ENCODE results near the gene ANKRD55. TPM values are rescaled to one million over a fixed set of nuclear protein-coding genes. Genes with fewer than 3 reads are reported as not detected.
A peak's percentile ranks its signal among the peaks of the same experiment; 100 is the strongest.

ANKRD55 gene
- total RNA-seq, 1 donor from 2014 or later, result not detected

DNA sequence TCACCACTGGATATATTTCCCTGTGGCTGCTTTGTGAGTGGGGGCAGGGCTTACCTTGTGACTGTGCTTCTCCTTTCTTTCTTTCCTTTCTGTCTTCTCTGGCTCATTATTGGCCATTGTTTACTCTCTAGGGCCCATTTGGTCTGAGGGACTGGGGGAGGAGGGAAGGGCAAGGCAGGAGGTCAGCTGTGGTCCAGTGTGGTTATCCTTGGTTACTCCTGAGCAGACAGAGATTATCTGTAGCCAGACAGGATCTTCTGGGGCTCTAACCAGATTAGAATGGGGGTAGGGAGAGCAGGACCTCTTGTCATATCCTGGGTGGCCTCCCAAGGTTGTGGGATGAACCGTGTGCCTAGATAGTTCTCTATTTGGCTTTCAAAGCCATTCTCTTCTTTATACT is 71.2 kb downstream of the ANKRD55 start:
- H3K27ac Mint-ChIP-seq, result no peak overlapping the region

DNA sequence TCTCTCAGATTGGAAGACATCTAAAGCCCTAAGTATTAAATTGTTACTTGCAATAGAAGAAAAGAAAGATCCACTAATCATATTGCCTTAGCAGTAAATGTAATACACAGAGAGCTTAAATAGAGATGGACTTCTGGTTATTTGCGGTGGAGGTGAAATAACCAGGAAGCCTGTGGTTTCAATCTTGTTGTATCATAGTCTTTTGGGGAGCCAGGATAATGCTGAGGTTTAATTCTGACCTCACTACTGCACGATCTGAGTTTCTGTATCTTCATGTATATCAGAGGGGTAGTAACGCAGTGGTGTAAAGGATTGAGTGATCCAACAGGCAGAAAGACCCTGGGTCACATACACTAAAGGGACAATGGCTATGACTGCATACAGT is 71.7 kb downstream of the ANKRD55 start:
- Mint-ChIP-seq H3K4me1 (peaks cover 43% of the 10 kb centered on the region), H3K9me3 (no peaks in the 10 kb centered on the region), H3K4me3 (no peak overlapping the region), H3K27me3 (ENCODE audit: insufficient read depth, low read depth) (peaks cover 9% of the 10 kb centered on the region), H3K36me3 (no peaks in the 10 kb centered on the region), H3K27ac (no peak overlapping the region)
- Histone ChIP-seq H4K20me1 (ENCODE audit: low read depth) (no peaks in the 10 kb centered on the region), H3K4me3 (no peak overlapping the region), H3K27me3 (no peaks in the 10 kb centered on the region), H3K4me1 (peaks cover 17% of the 10 kb centered on the region), H3K36me3 (no peaks in the 10 kb centered on the region), H3K27ac (no peak overlapping the region), H2AFZ (replicated peaks) (no peak overlapping the region), H3K4me2 (peak overlapping the region; percentile 32), H3K79me2 (ENCODE audit: low read depth) (no peaks in the 10 kb centered on the region), H3K9me3 (ENCODE audit: low read depth) (no peaks in the 10 kb centered on the region), H3F3A (ENCODE audit: low read depth) (no peaks in the 10 kb centered on the region), H3K9ac (no peak overlapping the region)
- no peak for DNase-seq (ENCODE audit: low spot score)
- TF ChIP-seq CTCF (IDR thresholded peaks at IDR 0.05) (no peak), EZH2phosphoT487 (IDR thresholded peaks at IDR 0.05) (no peak), EZH2 (IDR thresholded peaks at IDR 0.05) (no peak)

More for the DNA sequence above, 71.2 kb downstream of the ANKRD55 start:
- Histone ChIP-seq H3K4me2 (peak overlapping the region; percentile 32), H3K9ac (no peak overlapping the region), H3K27me3 (no peaks in the 10 kb centered on the region), H3F3A (ENCODE audit: low read depth) (no peaks in the 10 kb centered on the region), H3K36me3 (no peaks in the 10 kb centered on the region), H3K4me3 (no peak overlapping the region), H3K4me1 (peaks cover 17% of the 10 kb centered on the region), H3K79me2 (ENCODE audit: low read depth) (no peaks in the 10 kb centered on the region), H2AFZ (replicated peaks) (no peak overlapping the region), H3K27ac (no peak overlapping the region), H4K20me1 (ENCODE audit: low read depth) (no peaks in the 10 kb centered on the region), H3K9me3 (ENCODE audit: low read depth) (no peaks in the 10 kb centered on the region)
- TF ChIP-seq EZH2phosphoT487 (IDR thresholded peaks at IDR 0.05), result no peak
- DNase-seq (ENCODE audit: low spot score), result peak; percentile 8
- no peaks in the 10 kb centered on the region for H3K36me3 Mint-ChIP-seq
- no peaks in the 10 kb centered on the region for H3K9me3 Mint-ChIP-seq
- H3K4me1 Mint-ChIP-seq, result peaks cover 38% of the 10 kb centered on the region
- H3K27me3 Mint-ChIP-seq (ENCODE audit: insufficient read depth, low read depth), result peaks cover 9% of the 10 kb centered on the region
- no peak overlapping the region for H3K4me3 Mint-ChIP-seq

DNA sequence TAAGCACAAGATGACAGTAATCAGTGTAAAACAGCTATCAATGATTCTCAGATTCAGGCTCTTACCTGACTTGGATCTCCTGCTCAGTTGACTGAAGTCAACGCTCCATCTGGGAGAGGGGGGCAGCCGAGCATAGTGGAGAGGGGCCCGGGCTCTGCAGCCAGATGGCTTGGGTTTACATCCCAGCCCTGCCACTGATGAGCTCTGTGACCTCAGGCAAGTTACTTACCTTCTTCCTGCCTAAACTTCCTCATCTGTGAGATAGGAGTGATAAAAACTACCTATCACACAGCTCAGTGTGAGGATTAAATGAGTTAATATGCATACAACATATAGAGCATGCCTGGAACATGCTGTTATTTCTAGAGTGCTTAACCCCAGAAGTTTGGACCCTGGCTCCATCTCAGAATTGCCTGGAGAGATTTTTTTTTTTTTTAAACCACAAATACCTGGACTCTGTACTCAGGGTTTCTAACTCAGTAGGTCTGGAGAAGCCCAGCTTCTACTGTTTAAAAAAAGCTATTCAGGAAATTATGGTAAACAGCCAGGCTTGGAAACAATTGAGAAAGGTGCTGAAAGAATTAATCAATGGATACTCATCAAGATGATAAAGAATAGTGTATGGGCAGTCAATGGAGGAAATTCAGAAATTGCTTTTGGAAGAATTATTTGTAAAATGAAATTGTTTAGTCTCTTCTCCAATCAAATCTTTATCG is 72.2 kb downstream of the ANKRD55 start:
- TF ChIP-seq EZH2phosphoT487 (IDR thresholded peaks at IDR 0.05) (no peak), EZH2 (IDR thresholded peaks at IDR 0.05) (no peak), CTCF (IDR thresholded peaks at IDR 0.05) (no peak)
- H2AFZ ChIP-seq (replicated peaks), result no peak overlapping the region
- no peaks in the 10 kb centered on the region for H3K36me3 ChIP-seq
- Mint-ChIP-seq H3K9me3 (no peaks in the 10 kb centered on the region), H3K27me3 (ENCODE audit: insufficient read depth, low read depth) (peaks cover 11% of the 10 kb centered on the region), H3K27ac (no peak overlapping the region), H3K36me3 (no peaks in the 10 kb centered on the region), H3K4me1 (peaks cover 46% of the 10 kb centered on the region), H3K4me3 (no peak overlapping the region)
- H3K9me3 ChIP-seq (ENCODE audit: low read depth), result no peaks in the 10 kb centered on the region
- no peak overlapping the region for H3K4me3 ChIP-seq
- H3F3A ChIP-seq (ENCODE audit: low read depth), result no peaks in the 10 kb centered on the region
- no peak overlapping the region for H3K27ac ChIP-seq
- H3K27me3 ChIP-seq, result no peaks in the 10 kb centered on the region
- H3K4me1 ChIP-seq, result peaks cover 17% of the 10 kb centered on the region
- H4K20me1 ChIP-seq (ENCODE audit: low read depth), result no peaks in the 10 kb centered on the region
- H3K9ac ChIP-seq, result no peak overlapping the region
- DNase-seq (ENCODE audit: low spot score), result no peak
- no peak overlapping the region for H3K4me2 ChIP-seq
- no peaks in the 10 kb centered on the region for H3K79me2 ChIP-seq (ENCODE audit: low read depth)

DNA sequence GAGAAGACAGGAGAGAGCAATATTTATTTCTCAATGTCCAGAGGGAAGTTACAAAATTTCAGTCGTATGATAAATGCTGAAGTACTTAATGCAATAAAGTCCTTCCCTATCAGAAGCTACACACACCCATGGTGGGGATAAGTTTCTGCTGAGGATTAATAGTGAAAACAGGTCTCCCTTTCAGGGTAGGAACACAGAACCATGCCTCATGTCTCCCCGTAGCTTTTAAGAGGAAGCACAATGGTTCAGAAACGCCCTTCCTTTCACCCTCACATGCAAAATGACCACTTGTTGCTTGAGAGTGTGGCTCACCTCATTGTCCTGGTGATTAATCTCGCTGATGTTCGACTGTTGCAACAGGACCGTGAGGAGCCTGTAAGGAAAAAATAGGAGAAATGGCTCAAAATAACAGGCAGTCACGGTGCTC is 73.6 kb downstream of the ANKRD55 start:
- Histone ChIP-seq H3K4me3 (no peak overlapping the region), H3F3A (ENCODE audit: low read depth) (no peaks in the 10 kb centered on the region), H4K20me1 (ENCODE audit: low read depth) (no peaks in the 10 kb centered on the region), H3K36me3 (no peaks in the 10 kb centered on the region), H3K9me3 (ENCODE audit: low read depth) (no peaks in the 10 kb centered on the region), H3K4me1 (peaks cover 10% of the 10 kb centered on the region), H3K27ac (no peak overlapping the region), H2AFZ (replicated peaks) (no peak overlapping the region), H3K27me3 (no peaks in the 10 kb centered on the region), H3K9ac (no peak overlapping the region), H3K79me2 (ENCODE audit: low read depth) (no peaks in the 10 kb centered on the region), H3K4me2 (no peak overlapping the region)
- TF ChIP-seq CTCF (IDR thresholded peaks at IDR 0.05), result no peak
- TF ChIP-seq EZH2phosphoT487 (IDR thresholded peaks at IDR 0.05), result no peak
- TF ChIP-seq EZH2 (IDR thresholded peaks at IDR 0.05), result no peak
- Mint-ChIP-seq H3K9me3 (no peaks in the 10 kb centered on the region), H3K4me3 (no peak overlapping the region), H3K36me3 (no peaks in the 10 kb centered on the region), H3K27me3 (ENCODE audit: insufficient read depth, low read depth) (peaks cover 8% of the 10 kb centered on the region), H3K27ac (peak overlapping the region; percentile 86), H3K4me1 (peaks cover 37% of the 10 kb centered on the region)
- no peak for DNase-seq (ENCODE audit: low spot score)

Data from neural progenitor cell (in vitro differentiated cells).